Measurements from ENCODE around the gene UCN3.

The UCN3 gene

GRCh38 chr10:5411941-5412276 is 47.1 kb downstream of the UCN3 start:
- no peak for TF ChIP-seq CTCF (IDR thresholded peaks at IDR 0.05; ENCODE audit: extremely low read depth, insufficient read depth, missing control alignments)
- in situ Hi-C loops (cut with MboI; ENCODE audit: low pct_unique_long_range_greater_than_20kb, low sequenced_read_pairs, unreplicated experiment) = no loop called here
- no peak for DNase-seq (ENCODE audit: low spot score)

- DNase-seq (ENCODE audit: low spot score) = peak; percentile 93
- TF ChIP-seq CTCF (IDR thresholded peaks at IDR 0.05; ENCODE audit: extremely low read depth, insufficient read depth, missing control alignments) = no peak
- in situ Hi-C loops (cut with MboI; ENCODE audit: low pct_unique_long_range_greater_than_20kb, low sequenced_read_pairs, unreplicated experiment) = no loop called here
These were observed 47.6 kb downstream of the UCN3 start, which contains the start of gene NET1 for GRCh38 chr10:5412277-5412941. TSS of gene NET1 (plus strand) at chr10:5412557. CDS start at chr10:5412693, 136 bp downstream.

GRCh38 chr10:5413012-5413938 is 48.5 kb downstream of the UCN3 start:
- DNase-seq (ENCODE audit: low spot score) = peak; percentile 36
- no peak for TF ChIP-seq CTCF (IDR thresholded peaks at IDR 0.05; ENCODE audit: extremely low read depth, insufficient read depth, missing control alignments)
- in situ Hi-C loops (cut with MboI; ENCODE audit: low pct_unique_long_range_greater_than_20kb, low sequenced_read_pairs, unreplicated experiment) = no loop called here

GRCh38 chr10:5416981-5417380 is 52.2 kb downstream of the UCN3 start:
- in situ Hi-C loops (cut with MboI; ENCODE audit: low pct_unique_long_range_greater_than_20kb, low sequenced_read_pairs, unreplicated experiment) = no loop called here
- no peak for DNase-seq (ENCODE audit: low spot score)
- no peak for TF ChIP-seq CTCF (IDR thresholded peaks at IDR 0.05; ENCODE audit: extremely low read depth, insufficient read depth, missing control alignments)

GRCh38 chr10:5418584-5418983 is 53.8 kb downstream of the UCN3 start:
- in situ Hi-C loops (cut with MboI; ENCODE audit: low pct_unique_long_range_greater_than_20kb, low sequenced_read_pairs, unreplicated experiment) = no loop called here
- no peak for DNase-seq (ENCODE audit: low spot score)
- no peak for TF ChIP-seq CTCF (IDR thresholded peaks at IDR 0.05; ENCODE audit: extremely low read depth, insufficient read depth, missing control alignments)

GRCh38 chr10:5419466-5420094 is 54.8 kb downstream of the UCN3 start:
- in situ Hi-C loops (cut with MboI; ENCODE audit: low pct_unique_long_range_greater_than_20kb, low sequenced_read_pairs, unreplicated experiment) = no loop called here
- no peak for DNase-seq (ENCODE audit: low spot score)
- no peak for TF ChIP-seq CTCF (IDR thresholded peaks at IDR 0.05; ENCODE audit: extremely low read depth, insufficient read depth, missing control alignments)

Data from GM13977 (cell line).